GM18520 (cell line): ENCODE measurements around the gene SLC6A3.

Experiments used
- ATAC-seq: cut with Tn5 transposase; IDR thresholded peaks from one replicate; pipeline ENCODE4 v1.9.1; 2021; ENCODE audit not compliant: unreplicated experiment

SLC6A3 gene

GRCh38 chr5:1409381-1410110 is 35.7 kb downstream of the SLC6A3 start:
- ATAC-seq = no peak

- no peak for ATAC-seq
Observed at GRCh38 chr5:1406681-1407640, 38.3 kb downstream of the SLC6A3 start.

- no peak for ATAC-seq
Observed at GRCh38 chr5:1405539-1406530, 39.4 kb downstream of the SLC6A3 start.

GRCh38 chr5:1405121-1405520 is 40.1 kb downstream of the SLC6A3 start:
- no peak for ATAC-seq

- ATAC-seq = no peak
Observed at GRCh38 chr5:1404062-1404461, 41.2 kb downstream of the SLC6A3 start.

GRCh38 chr5:1402611-1403255 is 42.5 kb downstream of the SLC6A3 start:
- ATAC-seq = no peak

- ATAC-seq = no peak
Observed at GRCh38 chr5:1401536-1402138, 43.6 kb downstream of the SLC6A3 start.

GRCh38 chr5:1400936-1401335 is 44.3 kb downstream of the SLC6A3 start:
- ATAC-seq = no peak

GRCh38 chr5:1400211-1400855 is 44.9 kb downstream of the SLC6A3 start:
- ATAC-seq = no peak

- ATAC-seq = no peak
Observed at GRCh38 chr5:1399737-1400136, 45.5 kb downstream of the SLC6A3 start.

GRCh38 chr5:1396293-1396816 is 48.9 kb downstream of the SLC6A3 start:
- no peak for ATAC-seq

GRCh38 chr5:1394881-1395860 is 50.1 kb downstream of the SLC6A3 start:
- ATAC-seq = no peak

GRCh38 chr5:1393571-1394501 is 51.4 kb downstream of the SLC6A3 start:
- no peak for ATAC-seq

GRCh38 chr5:1392801-1393565 is 52.3 kb downstream of the SLC6A3 start:
- ATAC-seq = no peak

GRCh38 chr5:1392261-1392660 is 53.0 kb downstream of the SLC6A3 start:
- no peak for ATAC-seq

GRCh38 chr5:1391691-1392090 is 53.5 kb downstream of the SLC6A3 start:
- no peak for ATAC-seq
